ENCODE data around the gene ARFGAP1.
"Not testable (repeated sequence)": the region's sequence is repeated elsewhere in the genome, so short reads cannot be mapped to it uniquely, and the experiment has no call there.

Gene ARFGAP1

DNA sequence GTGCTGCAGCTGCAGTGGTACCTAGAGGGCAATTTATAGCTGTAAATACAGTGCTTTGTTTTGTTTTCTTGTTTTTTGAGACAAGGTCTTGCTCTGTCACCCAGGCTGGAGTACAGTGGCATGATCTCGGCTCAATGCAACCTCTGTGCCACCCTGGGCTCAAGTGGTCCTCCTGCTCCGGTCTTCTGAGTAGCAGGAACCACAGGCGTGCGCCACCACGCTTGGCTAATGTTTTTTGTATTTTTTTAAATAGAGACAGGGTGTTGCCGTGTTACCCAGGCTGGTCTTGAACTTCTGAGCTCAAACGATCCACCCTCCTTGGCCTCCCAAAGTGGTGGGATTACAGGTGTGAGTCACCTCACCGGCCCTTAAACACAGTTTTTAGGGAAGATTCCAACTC is 61.7 kb downstream of the ARFGAP1 start:
- DNase-seq (ENCODE audit: low spot score): no peak

DNA sequence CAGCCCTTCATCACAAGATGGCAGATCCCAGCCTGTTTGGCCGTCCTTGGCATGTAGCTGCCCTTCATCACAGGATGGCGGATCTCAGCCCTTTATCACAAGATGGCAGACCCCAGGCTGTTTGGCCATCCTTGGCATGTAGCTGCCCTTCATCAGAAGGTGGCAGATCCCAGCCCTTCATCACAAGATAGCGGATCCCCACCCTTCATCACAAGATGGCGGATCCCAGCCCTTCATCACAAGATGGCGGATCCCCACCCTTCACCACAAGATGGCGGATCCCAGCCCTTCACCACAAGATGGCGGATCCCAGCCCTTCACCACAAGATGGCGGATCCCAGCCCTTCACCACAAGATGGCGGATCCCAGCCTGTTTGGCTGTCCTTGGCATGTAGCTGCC is 62.4 kb downstream of the ARFGAP1 start:
- DNase-seq (ENCODE audit: low spot score): not testable (repeated sequence)

DNA sequence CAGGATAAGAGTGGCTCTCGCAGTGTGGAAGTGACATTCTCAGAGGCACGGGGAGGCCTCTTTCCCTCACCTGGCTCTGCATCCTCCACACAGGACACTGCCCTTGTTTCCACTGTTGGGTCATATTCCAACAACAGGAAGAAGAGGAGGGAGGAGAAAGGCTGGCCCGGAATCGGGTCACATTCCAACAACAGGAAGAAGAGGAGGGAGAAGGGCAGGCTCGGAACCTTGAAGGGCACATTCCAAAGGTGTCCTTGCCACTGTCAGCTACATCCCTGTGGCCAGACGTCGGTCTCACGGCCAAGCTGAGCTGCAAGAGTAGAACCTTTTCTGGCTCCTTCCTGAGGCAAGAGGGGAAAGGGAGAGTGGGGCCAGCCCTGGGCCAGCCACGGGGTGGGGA is 63.1 kb downstream of the ARFGAP1 start:
- no peak for DNase-seq (ENCODE audit: low spot score)

DNA sequence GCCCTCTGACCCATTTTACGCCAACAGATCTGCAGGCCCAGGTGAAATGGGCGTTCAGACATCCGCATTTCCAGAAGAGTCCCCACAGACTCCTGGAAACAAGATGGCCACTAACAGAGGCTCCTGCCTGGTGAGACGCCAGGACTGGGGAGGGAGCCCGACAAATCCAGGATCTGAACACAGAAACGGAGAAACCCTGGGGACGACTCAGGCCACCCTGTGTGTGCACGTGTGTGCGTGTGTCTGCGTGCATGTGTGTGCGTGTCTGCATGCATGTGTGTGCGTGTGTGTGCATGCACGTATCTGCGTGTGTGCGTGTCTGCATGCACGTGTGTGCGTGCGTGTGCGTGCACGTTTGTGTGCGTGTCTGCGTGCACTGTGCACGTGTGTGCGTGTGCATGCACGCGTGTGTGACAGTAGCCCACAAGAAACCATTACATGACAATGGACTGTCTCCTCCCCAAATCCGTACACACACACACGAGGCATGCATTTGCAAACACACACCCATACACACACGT is 63.7 kb downstream of the ARFGAP1 start:
- no peak for DNase-seq (ENCODE audit: low spot score)

DNA sequence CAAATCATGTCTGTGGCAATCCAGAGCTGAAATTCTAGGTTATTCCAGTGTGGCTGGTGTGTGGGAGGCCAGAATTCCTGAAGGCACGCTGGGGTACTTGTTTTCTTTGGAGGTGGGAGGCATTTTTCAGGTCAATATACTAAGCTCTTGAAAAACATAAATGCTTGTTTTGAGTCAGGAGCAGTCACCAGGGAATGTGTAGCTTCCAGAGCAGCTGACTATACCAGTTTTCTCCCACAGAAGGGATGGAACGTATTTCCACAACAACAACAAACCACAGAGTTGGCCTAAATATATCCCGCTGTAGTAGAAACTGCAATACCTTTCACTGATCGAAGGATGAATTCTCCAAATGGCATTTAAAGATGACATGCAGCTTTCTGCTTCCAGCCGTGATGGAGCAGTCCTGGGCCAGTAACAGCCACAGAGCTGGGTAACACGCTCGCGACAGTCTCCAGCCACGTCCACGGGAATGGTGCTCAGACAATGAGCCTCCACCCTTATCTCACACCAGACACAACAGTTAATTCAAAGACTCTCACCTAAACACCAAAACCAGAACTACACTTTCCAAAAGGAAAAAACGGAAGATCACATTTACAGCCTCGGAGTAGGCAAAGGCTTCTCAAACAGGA is 65.3 kb downstream of the ARFGAP1 start:
- DNase-seq (ENCODE audit: low spot score): no peak
